Measurements from ENCODE around the gene GFOD2.
"Not testable (repeated sequence)": the region's sequence is repeated elsewhere in the genome, so short reads cannot be mapped to it uniquely, and the experiment has no call there.

Gene GFOD2, protein sequence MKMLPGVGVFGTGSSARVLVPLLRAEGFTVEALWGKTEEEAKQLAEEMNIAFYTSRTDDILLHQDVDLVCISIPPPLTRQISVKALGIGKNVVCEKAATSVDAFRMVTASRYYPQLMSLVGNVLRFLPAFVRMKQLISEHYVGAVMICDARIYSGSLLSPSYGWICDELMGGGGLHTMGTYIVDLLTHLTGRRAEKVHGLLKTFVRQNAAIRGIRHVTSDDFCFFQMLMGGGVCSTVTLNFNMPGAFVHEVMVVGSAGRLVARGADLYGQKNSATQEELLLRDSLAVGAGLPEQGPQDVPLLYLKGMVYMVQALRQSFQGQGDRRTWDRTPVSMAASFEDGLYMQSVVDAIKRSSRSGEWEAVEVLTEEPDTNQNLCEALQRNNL

DNA sequence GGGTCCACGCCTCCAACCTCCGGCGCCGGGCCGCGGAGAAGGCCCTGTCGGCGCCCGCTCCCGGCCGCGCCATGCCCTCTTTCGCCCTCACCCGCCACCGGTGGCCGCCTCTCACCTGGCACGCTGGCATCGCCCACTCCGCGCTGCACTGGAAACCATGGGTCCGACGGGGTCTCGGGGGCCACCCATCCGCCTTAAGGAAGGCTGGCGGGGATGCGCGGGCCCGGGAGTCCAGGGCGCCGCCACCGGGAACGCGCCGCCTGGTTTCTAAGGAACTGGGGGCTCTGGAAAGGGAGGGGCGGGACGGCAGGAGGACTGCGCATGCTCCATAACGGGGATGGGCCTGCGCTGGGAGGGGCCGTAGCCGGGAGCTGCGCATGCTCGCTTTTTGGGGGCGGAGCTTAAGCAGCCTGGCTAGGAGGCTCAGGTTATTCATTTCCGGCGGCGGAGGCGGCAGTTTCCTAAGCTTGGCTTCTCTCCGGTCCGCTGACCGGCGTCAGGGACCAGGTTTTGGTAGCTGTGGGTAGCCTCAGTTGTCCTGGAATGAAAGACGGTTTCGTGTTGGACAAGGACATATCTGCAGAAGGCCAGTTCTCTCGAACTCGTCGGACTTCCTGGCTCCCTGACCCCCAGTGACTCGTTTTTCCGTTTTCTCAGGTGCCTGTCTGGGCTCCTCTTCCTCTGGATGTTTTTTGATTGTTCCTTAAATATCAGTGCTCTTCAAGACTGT is at the start of gene GFOD2:
TSS of gene GFOD2 (minus strand) at position 269 of the 730 bp plus-strand sequence. CDS start 33,601 bp downstream, outside the sequence.
- DNase-seq (ENCODE audit: insufficient read length, low spot score) (peak; percentile 97), FAIRE-seq (peak; percentile 50)
- TF ChIP-seq POLR2A (IDR thresholded peaks at IDR 0.05; ENCODE audit: low read depth, low read length), result peak; percentile 77

DNA sequence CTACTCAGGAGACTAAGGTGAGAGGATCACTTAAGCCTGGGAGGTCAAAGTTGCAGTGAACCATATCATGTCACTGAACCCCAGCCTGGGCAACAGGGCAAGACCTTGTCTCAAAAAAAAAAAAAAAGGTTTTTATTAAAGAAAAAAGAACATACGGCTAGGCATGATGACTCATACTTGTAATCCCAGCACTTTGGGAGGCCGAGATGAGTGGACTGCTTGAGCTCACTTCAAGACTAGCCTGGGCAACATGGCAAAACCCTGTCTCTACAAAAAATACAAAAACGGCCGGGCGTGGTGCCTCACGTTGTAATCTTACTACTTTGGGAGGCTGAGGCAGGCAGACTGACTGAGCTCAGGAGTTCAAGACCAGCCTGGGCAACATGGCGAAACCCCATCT is 48.8 kb upstream of the GFOD2 start:
- FAIRE-seq (no peak), DNase-seq (ENCODE audit: insufficient read length, low spot score) (no peak)
- TF ChIP-seq POLR2A (IDR thresholded peaks at IDR 0.05; ENCODE audit: low read depth, low read length), result no peak

DNA sequence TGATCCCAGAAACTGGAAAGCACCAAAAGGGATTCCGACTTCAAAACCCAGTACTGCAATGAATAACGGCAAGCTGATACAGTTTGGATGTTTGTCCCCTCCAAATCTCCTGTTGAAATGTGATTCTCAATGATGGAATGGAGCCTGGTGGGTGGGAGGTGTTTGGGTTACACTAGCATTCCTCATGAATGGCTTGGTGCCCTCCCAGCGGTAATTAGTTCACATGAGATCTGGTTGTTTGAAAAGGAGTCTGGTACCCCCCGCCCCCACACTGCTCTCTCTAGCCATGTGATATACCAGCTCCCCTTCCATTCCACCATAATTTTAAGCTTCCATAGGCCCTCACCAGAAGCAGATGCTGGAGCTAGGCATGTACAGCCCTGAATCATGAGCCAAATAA is 47.2 kb upstream of the GFOD2 start:
- FAIRE-seq, result no peak
- no peak for TF ChIP-seq POLR2A (IDR thresholded peaks at IDR 0.05; ENCODE audit: low read depth, low read length)
- DNase-seq (ENCODE audit: insufficient read length, low spot score), result no peak

DNA sequence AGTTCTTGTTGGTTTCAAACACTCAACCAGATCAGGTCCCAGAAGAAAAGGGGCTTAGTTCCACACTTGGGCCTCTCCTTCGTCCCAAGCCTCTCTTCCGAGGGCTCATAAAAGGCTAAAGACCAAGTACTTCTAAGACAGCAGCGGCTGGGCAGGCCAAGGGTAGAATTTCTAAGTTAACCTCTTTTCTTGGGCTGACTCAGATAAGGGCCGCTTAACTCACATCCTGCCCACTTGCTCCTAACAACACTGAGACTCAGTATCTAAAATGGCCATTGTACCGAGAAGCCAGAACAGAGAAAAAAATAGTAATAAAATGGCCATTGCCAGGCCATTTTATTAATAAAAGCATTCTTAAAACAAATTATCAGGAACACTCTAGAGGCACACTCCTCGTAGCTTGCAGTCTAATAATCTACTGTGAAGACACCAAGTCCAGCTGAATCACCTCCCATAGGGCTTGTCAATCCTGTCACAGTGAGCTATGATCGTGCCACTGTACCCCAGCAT is 45.1 kb upstream of the GFOD2 start:
- no peak for TF ChIP-seq POLR2A (IDR thresholded peaks at IDR 0.05; ENCODE audit: low read depth, low read length)
- FAIRE-seq (no peak), DNase-seq (ENCODE audit: insufficient read length, low spot score) (no peak)

DNA sequence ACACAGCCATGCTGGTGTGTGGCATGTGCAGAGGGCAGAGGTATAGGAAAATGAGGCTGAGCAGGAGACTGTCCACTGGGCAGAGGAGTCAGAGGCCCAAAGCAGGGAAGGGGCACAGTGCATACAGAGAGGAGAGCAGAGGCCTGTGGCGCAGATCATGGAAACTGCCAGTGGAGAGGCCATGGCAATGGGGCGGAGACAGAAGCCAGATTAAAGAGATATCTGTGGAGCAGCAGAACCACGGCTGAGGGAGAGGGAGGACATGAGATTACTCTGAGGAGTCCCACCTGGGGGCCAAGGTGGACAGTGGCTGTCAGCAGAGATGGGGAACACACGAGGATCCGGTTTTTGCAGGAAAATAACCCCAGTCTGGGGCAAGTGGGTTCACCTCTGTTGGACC is 44.0 kb upstream of the GFOD2 start:
- no peak for DNase-seq (ENCODE audit: insufficient read length, low spot score)
- no peak for TF ChIP-seq POLR2A (IDR thresholded peaks at IDR 0.05; ENCODE audit: low read depth, low read length)
- FAIRE-seq, result no peak

DNA sequence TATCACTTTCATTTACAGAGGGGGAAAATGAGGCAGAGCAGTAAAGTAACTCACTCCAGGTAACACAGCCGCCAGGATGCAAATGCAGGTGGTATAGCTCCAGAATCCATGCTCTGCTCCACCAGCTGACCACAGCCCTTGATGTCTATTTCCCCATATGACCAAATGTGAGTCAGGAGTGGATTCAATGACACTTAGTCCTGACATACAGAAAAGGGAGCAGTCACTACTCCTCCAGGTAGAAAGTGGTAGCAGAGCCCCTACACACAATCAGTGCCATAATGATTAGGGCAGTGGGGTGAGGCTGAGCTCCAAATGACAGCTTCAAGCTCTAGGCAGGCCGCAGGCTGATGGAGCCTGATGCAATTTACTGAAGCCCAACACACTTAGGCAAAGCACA is 43.3 kb upstream of the GFOD2 start:
- no peak for TF ChIP-seq POLR2A (IDR thresholded peaks at IDR 0.05; ENCODE audit: low read depth, low read length)
- no peak for FAIRE-seq
- DNase-seq (ENCODE audit: insufficient read length, low spot score), result no peak

DNA sequence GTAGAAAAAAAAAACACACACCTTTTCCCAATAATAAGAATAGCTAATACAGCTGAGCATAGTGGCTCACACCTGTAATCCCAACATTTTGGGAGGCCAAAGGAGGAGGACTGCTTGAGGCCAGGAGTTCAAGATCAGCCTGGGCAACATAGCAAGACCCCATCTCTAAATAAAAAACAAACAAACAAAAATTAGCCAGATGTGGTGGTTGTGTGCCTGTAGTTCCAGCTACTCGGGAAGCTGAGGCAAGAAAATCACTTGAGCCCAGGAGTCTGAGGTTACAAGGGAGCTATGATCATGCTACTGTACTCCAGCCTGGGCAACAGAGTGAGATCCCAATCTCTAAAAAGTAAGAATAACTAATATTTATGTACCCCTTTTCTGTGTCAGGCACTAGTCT is 42.8 kb upstream of the GFOD2 start:
- TF ChIP-seq POLR2A (IDR thresholded peaks at IDR 0.05; ENCODE audit: low read depth, low read length), result no peak
- FAIRE-seq (no peak), DNase-seq (ENCODE audit: insufficient read length, low spot score) (no peak)

DNA sequence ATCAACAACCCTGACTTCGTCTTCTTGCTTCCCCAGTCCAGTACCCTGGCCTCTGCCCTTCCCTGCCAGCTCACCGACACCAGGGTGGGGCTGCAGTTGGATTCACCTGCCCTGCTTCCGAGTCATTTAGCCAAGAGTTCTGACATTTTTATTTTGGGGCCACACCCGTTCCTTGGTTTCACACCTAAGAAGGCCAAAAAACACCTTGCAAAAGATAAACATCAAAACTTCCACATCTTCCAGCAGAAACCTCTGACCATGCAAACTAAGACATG is 41.8 kb upstream of the GFOD2 start:
- FAIRE-seq, result no peak
- DNase-seq (ENCODE audit: insufficient read length, low spot score), result no peak
- TF ChIP-seq POLR2A (IDR thresholded peaks at IDR 0.05; ENCODE audit: low read depth, low read length), result no peak

DNA sequence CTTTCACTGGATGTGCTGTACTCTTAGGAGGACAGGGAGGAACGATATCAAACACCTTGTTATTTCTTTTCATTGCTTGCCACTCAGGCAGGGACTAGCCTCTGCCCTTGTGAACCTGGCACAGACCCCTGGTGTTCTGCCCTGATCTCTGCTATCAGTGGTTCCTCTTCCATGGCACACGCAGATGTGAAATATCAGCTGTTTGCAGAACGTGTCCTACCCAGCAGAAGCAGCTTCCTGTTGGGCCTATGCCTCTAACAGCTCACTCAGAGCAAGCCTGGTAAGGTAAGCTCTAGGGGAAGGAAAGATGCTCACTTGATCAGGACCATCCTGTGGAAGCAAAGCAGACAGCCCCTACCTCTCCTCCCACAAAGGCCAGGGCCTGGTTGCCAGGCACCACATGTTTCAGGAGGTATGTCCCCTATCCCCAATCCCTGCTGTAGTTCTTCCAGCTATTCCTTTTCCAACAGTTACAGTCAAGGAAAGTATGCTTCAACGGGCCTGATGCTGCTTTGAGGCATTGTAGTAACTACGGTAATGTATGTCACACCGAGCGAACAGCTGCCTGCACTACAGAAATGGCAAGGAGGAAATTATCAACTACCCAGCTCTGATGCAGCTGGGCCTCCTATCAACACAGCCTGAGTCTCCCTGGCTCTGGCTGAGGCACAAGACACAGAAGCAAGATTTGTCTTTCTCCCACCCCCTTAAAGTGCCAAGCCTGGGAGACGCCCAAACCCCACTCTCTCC is 41.3 kb upstream of the GFOD2 start:
- TF ChIP-seq POLR2A (IDR thresholded peaks at IDR 0.05; ENCODE audit: low read depth, low read length), result no peak
- no peak for FAIRE-seq
- no peak for DNase-seq (ENCODE audit: insufficient read length, low spot score)

DNA sequence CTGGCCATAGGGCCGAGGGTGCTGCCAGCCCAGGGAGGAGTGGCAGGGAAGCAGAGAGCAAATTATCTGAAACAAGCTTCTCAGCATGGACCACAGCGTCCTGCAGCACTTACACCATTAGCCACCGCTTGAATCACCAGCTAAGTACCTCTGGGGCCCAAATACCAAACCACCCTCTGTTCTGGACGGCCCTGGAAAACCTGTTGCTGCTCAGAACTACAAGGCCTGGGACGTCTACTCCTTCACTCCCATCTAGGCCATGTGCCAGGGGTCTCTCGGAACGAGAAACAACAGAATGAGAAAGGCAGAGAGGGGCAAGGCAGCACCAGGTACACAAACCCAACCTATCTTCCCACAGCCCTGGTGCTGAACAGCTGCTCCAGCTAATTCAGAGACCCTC is 39.9 kb upstream of the GFOD2 start:
- DNase-seq (ENCODE audit: insufficient read length, low spot score) (no peak), FAIRE-seq (no peak)
- no peak for TF ChIP-seq POLR2A (IDR thresholded peaks at IDR 0.05; ENCODE audit: low read depth, low read length)

DNA sequence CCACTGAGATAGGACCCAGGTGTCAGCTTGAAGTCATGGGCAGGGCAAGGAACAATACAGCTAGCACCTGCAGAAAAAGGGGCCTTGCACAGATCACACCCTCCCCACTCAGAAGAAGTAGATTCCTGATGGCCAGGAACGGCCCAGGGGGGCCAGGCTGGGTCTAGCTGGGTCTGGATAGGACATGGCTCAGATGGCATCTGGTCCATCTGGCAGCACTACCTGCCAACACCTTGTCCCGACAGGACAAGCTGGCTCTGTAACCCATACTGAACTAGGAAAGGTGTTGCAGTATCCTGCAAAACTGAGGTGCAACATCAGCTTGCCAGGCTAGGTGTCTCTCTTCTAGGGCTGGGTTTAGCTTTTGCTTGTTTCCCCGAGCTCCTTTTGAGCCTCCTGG is 38.9 kb upstream of the GFOD2 start:
- DNase-seq (ENCODE audit: insufficient read length, low spot score) (no peak), FAIRE-seq (no peak)
- no peak for TF ChIP-seq POLR2A (IDR thresholded peaks at IDR 0.05; ENCODE audit: low read depth, low read length)

DNA sequence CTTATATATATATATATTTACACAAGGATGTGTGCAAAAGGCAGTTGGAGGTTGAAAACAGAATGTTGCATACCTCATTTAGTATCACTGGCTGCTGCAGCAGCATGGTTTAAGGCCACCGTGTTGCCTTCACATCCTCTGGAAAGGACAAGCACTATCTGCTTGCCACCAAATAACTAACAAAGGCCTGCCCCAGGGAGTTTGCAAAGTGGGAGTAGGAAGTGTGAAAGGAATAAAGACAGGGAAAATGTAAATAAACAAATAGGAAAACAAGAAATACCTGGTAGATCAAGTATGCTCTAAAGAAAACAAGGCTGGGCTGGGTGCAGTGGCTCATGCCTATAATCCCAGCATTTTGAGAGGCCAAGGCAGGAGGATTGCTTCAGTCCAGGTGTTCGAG is 33.5 kb upstream of the GFOD2 start:
- no peak for TF ChIP-seq POLR2A (IDR thresholded peaks at IDR 0.05; ENCODE audit: low read depth, low read length)
- FAIRE-seq (no peak), DNase-seq (ENCODE audit: insufficient read length, low spot score) (no peak)

DNA sequence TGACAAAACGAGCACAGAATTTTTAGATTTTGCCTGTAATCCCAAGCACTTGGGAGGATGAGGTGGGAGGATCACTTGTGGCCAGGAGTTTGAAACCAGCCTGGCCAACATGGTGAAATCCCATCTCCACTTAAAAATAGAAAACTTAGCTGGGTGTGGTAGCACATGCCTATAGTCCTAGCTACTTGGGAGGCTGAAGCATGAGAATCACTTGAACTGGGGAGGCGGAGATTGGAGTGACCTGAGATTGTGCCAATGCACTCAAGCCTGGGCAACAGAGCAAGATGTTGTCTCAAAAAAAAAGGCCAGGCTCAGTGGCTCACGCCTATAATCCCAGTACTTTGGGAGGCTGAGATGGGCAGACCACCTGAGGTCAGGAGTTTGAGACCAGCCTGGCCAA is 32.2 kb upstream of the GFOD2 start:
- FAIRE-seq; DNase-seq (ENCODE audit: insufficient read length, low spot score): not testable (repeated sequence)

DNA sequence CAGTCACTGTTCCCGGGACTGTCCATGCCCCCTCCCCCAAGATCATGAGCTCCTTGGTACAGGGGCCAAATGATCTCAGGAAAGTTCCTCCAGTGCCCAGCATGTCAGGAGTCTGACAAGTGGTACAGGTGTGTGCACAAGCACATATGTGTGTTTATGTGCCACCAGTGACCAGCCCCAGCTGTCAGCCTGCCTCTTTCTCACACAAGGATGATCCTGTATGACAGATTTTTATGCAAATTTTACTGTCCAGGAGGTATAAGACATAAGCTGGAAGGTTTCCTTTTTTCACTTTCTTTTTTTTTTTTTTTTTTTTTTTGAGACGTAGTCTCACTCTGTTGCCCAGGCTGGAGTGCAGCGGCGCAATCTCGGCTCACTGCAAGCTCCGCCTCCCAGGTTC is 31.4 kb upstream of the GFOD2 start:
- DNase-seq (ENCODE audit: insufficient read length, low spot score) (no peak), FAIRE-seq (no peak)
- no peak for TF ChIP-seq POLR2A (IDR thresholded peaks at IDR 0.05; ENCODE audit: low read depth, low read length)
